IMR-90 (cell line): ENCODE data around the gene RSPH10B.
"Not testable (repeated sequence)": the region's sequence is repeated elsewhere in the genome, so short reads cannot be mapped to it uniquely, and the experiment has no call there.

Source experiments
- CTCF ChIP-seq: conservative IDR thresholded peaks from 2 replicates; pipeline ENCODE4 v1.5.1; 2012; ENCODE audit warnings: mild to moderate bottlenecking, low read depth, low read length, improper control_type of control experiment
- MXI1 ChIP-seq: IDR thresholded peaks from 2 replicates; pipeline ENCODE4 v1.6.1; 2012; ENCODE audit warnings: low read depth, mild to moderate bottlenecking, low read length, moderate library complexity, borderline replicate concordance
- NFE2L2 ChIP-seq: fragments of 150-350 bp; IDR thresholded peaks from 2 replicates; pipeline ENCODE4 v1.6.1; 2016; ENCODE audit warnings: low read depth, mild to moderate bottlenecking, low read length
- POLR2A ChIP-seq: IDR thresholded peaks from 2 replicates; pipeline ENCODE4 v1.6.1; 2012; ENCODE audit warnings: mild to moderate bottlenecking, low read depth, low read length
- RAD21 ChIP-seq: IDR thresholded peaks from 2 replicates; pipeline ENCODE4 v1.6.1; 2012; ENCODE audit warnings: low read length, improper control_type of control experiment
- RCOR1 ChIP-seq: IDR thresholded peaks from 2 replicates; pipeline ENCODE4 v1.6.1; 2012; ENCODE audit warnings: mild to moderate bottlenecking, low read length, improper control_type of control experiment; ENCODE audit not compliant: insufficient replicate concordance
- RFX5 ChIP-seq: IDR thresholded peaks from 2 replicates; pipeline ENCODE4 v1.8.0; 2012; ENCODE audit warnings: low read depth, mild to moderate bottlenecking, low read length, moderate library complexity
- SMC3 ChIP-seq: fragments of 150-350 bp; IDR thresholded peaks from 2 replicates; pipeline ENCODE4 v1.6.1; 2016; ENCODE audit warnings: low read depth, mild to moderate bottlenecking, antibody characterized with exemption, low read length, moderate library complexity
- USF2 ChIP-seq: fragments of 150-350 bp; IDR thresholded peaks from 2 replicates; pipeline ENCODE4 v1.6.1; 2017; ENCODE audit warnings: mild to moderate bottlenecking, antibody characterized with exemption, low read length, low read depth

- not testable (repeated sequence) for TF ChIP-seq RCOR1, NFE2L2, POLR2A, SMC3, RFX5, USF2, CTCF, MXI1, RAD21
These were observed 67.5 kb downstream of the RSPH10B start for GRCh38 chr7:5903002-5903401.
